LNCaP clone FGC (cell line): ENCODE measurements around the gene CLPSL2.

Source experiments
- DNase-seq: peaks from one replicate; pipeline ENCODE4 v3.0.0-alpha.2; 2011; ENCODE audit warnings: low read depth
- H3K4me3 ChIP-seq: 2 replicates; pipeline ENCODE4 v1.5.1; 2011; ENCODE audit warnings: mild to moderate bottlenecking, low read depth, low read length, control low read depth
- TF ChIP-seq, protein P1 (sequence below): IDR thresholded peaks from 2 replicates; pipeline ENCODE4 v1.5.1; 2012; ENCODE audit warnings: mild to moderate bottlenecking; ENCODE audit not compliant: control insufficient read depth, insufficient read depth; ENCODE audit errors: extremely low read depth

The CLPSL2 gene

DNA sequence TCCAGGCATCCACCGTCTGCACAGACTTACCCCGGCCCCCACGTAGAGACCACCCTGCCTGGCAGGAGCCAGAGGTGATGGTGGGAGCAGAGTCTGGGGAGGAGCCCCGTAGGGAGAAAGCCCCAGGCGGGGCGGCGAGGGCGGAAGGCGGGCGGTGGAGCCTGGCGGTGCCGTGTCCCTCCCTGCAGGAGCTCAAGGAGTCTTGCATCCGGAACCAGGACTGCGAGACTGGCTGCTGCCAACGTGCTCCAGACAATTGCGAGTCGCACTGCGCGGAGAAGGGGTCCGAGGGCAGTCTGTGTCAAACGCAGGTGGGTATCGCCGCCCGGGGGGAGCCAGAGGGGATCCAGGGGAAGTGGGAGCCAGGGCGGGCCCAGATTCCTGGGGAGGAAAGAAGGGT is 10.4 kb downstream of the CLPSL2 start:
- H3K4me3 ChIP-seq: no peak overlapping the region
- TF ChIP-seq, protein P1, sequence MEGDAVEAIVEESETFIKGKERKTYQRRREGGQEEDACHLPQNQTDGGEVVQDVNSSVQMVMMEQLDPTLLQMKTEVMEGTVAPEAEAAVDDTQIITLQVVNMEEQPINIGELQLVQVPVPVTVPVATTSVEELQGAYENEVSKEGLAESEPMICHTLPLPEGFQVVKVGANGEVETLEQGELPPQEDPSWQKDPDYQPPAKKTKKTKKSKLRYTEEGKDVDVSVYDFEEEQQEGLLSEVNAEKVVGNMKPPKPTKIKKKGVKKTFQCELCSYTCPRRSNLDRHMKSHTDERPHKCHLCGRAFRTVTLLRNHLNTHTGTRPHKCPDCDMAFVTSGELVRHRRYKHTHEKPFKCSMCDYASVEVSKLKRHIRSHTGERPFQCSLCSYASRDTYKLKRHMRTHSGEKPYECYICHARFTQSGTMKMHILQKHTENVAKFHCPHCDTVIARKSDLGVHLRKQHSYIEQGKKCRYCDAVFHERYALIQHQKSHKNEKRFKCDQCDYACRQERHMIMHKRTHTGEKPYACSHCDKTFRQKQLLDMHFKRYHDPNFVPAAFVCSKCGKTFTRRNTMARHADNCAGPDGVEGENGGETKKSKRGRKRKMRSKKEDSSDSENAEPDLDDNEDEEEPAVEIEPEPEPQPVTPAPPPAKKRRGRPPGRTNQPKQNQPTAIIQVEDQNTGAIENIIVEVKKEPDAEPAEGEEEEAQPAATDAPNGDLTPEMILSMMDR: no peak
- DNase-seq: no peak

DNA sequence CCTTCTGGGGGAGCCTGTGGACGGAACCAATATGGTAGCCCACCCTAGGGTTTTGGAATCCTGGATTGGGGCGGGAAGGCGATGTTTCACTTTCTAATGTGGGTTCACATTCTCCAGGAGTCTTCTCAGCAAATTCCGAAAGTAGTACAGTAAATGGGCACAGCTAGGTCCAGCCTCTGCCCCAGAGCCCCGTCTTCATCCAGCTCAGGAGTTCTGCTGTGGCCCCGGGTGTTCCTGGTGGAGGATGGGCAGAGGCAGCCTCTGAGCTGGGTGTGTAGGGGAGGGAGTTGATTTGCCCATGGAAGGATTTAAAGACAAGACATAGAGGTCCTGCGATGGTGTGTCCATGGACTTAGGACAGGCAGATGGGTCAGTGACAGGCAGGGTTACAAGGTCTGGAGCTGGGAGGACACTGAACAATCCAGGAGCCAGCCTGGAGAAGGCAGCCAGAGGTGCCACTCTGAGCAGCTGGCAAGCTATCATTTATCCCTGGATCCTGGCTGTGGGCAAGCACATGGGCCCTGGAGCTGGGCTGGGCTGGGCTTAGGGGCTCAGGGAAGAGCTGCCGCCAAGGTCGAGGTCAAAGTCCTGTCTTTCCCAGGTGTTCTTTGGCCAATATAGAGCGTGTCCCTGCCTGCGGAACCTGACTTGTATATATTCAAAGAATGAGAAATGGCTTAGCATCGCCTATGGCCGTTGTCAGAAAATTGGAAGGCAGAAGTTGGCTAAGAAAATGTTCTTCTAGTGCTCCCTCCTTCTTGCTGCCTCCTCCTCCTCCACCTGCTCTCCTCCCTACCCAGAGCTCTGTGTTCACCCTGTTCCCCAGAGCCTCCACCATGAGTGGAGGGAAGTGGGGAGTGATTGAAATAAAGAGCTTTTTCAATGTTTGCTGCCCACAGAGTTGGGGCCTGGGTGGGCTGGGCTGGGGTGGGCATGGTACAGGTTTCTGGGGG is 11.1 kb downstream of the CLPSL2 start:
- no peak for DNase-seq
- no peak overlapping the region for H3K4me3 ChIP-seq
- TF ChIP-seq, protein P1: no peak

DNA sequence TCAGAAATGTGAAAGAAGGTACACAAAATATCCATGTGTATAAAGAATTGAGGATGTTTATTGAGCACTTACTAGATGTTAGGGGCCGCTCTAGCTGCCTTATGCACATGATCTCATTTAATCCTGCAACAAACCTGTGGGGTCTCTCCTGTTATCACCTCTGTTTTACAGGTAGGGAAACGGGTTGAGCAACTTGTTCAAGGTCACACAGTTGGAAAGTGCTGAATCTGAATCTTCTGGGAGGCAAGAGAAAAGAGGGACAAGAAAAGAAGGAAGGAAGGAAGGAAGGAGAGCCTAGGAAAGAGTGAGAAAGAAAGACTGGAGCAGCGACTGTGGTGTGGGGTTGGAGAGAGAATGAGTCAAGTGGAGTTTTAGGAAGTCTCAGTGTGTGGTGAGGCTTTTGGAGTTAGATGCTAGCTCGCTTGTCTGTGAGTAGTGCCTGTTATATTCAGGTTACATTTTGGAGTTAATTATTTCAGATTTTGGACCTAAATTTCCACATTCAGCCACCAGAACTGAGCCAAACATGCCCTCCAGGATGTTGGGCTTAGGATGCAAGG is 12.1 kb downstream of the CLPSL2 start:
- H3K4me3 ChIP-seq: no peak overlapping the region
- TF ChIP-seq, protein P1: no peak
- DNase-seq: no peak

DNA sequence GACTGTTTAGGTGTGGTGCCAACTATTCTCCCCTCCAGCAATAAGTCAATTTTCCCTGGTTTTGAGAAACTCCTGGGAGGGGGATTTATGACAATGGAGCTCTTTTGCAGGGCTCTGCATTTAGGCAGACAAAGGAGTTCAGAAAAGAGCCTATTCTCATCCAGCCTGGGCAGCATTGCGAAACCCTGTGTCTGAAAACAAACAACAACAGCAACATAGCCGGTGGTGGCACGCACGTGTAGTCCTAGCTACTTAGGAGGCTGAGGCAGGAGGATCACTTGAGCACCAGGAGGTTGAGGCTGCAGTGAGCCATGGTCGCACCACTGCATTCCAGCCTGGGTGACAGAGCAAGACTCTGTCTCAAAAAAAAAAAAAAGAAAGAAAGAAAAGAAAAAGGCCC is 14.3 kb downstream of the CLPSL2 start:
- TF ChIP-seq, protein P1: no peak
- H3K4me3 ChIP-seq: no peak overlapping the region
- no peak for DNase-seq

DNA sequence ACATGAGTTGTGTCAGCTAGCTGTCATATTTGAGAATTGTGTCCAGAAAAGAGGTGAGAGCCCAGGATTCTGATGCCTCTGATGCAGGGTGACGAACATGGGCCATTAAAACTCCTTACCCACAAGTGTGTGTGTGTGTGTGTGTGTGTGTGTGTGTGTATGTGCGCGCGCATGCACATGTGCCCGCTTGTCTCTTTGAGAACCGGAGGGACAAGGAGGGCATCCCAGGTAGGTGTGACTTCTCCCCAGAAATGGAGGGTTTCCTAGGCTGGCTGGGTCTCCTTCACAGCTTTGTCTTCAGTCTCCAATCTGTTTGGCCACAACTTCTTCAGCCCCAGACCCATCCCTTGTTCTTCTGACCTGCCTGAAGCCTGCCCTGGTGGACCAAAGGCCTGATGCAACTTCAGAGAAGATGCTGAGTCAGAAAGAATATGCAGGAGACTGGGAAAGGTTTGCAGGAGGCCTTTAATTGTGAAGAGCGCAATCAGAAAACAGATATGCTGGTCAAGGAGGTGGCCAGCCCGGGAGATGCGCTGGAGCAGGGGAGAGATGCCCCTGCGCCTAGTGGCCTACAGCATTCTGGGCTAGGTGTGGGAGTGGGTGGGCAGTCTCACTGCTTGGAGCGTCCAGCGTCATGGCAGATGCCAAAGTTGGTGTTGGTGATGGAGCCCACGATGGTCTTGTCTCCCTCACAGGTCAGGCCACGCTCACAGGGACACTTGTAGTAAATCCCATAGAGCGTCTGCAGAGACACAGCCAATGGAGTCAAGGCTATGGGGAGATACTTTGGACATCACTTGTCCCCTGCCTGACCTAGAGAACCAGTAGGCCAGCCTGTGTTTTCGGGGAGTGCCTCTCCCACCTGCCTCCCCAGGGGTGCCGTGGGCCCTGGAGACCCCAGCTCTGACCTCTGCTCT is 18.4 kb downstream of the CLPSL2 start:
- TF ChIP-seq, protein P1: no peak
- DNase-seq: no peak
- H3K4me3 ChIP-seq: no peak overlapping the region

DNA sequence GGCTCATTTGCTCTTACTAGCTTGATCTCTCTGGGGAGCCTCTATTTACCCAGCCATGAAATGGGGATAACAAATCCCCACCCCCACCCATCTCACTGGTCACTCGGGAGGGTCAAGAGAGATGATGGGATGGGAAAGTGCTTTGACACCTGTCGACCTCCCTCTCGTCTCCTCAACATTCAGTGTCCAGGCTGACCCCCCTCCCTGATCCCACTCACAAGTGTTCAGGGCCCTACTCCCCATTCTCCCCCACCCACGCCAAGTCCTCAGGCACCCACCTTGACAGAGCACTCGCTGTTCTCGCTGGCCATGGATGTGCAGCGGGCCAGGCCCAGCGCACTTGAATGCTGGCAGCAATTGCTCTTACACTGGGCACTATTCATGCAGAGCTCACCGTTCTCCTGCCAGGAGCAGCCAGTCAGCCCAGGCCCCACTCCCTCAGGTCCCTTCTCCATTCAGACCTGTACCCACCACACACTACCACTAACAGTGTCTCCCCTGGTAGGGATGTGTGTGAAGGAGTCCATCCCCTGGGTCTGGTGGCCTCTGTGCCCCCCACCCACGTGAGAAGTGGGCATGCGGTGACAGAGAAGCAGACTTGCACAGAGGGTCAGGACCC is 19.2 kb downstream of the CLPSL2 start:
- no peak for DNase-seq
- TF ChIP-seq, protein P1: no peak
- no peak overlapping the region for H3K4me3 ChIP-seq
